ENCODE measurements around the gene RELCH.

GRCh38 chr18:62331581-62332356, 144.7 kb downstream of the RELCH start:
- TF ChIP-seq FOXP2 (optimal IDR thresholded peaks at IDR 0.05; ENCODE audit: borderline replicate concordance, extremely low read depth, extremely low read length, insufficient read depth) (no peak), POLR2AphosphoS5 (IDR thresholded peaks at IDR 0.05; ENCODE audit: low read depth, low read length) (no peak), SIN3A (IDR thresholded peaks at IDR 0.05; ENCODE audit: borderline replicate concordance, insufficient read depth, low read length) (no peak)
